ENCODE results near the gene PER3. TPM values are rescaled to one million over a fixed set of nuclear protein-coding genes. Genes with fewer than 3 reads are reported as not detected.

The PER3 gene
- total RNA-seq, 2 experiments from 2014 or later, result 3.2 to 4.1 TPM

- no peak for ATAC-seq
- H3K9me3 Mint-ChIP-seq (ENCODE audit: low read depth), result no peaks in the 10 kb centered on the region
- CTCF ChIA-PET, result interaction anchor here (5.5 to 6.2 kb wide), 2 partner anchors 8 to 93 kb away, joined by 40 read pairs; no protein-coding TSS in a partner anchor
- no peak for DNase-seq
- H3K27me3 Mint-ChIP-seq, result peaks cover 15% of the 10 kb centered on the region
- no peaks in the 10 kb centered on the region for H3K4me1 Mint-ChIP-seq
- H3K36me3 Mint-ChIP-seq, result no peaks in the 10 kb centered on the region
- H3K4me3 Mint-ChIP-seq, result no peak overlapping the region
- no peak overlapping the region for H3K27ac Mint-ChIP-seq
Observed at GRCh38 chr1:7761103-7761502, 23.0 kb upstream of the PER3 start.

GRCh38 chr1:7767176-7767575 lies 16.9 kb upstream of the PER3 start:
- CTCF ChIA-PET, result interaction anchor here (2.7 to 4.8 kb wide), 3 partner anchors 14 to 100 kb away, joined by 9 to 22 read pairs (median 18); no protein-coding TSS in a partner anchor
- Mint-ChIP-seq H3K27ac (no peak overlapping the region), H3K36me3 (peaks cover 3% of the 10 kb centered on the region), H3K9me3 (ENCODE audit: low read depth) (no peaks in the 10 kb centered on the region), H3K27me3 (peaks cover 45% of the 10 kb centered on the region), H3K4me3 (no peak overlapping the region), H3K4me1 (peaks cover 15% of the 10 kb centered on the region)
- no peak for DNase-seq
- no peak for ATAC-seq

- no peak for DNase-seq
- H3K27me3 Mint-ChIP-seq, result peaks cover 36% of the 10 kb centered on the region
- H3K27ac Mint-ChIP-seq, result no peak overlapping the region
- no peaks in the 10 kb centered on the region for H3K9me3 Mint-ChIP-seq (ENCODE audit: low read depth)
- no peak overlapping the region for H3K4me3 Mint-ChIP-seq
- CTCF ChIA-PET, result interaction anchor here (1.0 to 4.8 kb wide), 4 partner anchors 15 to 101 kb away, joined by 3 to 22 read pairs (median 14); no protein-coding TSS in a partner anchor
- H3K4me1 Mint-ChIP-seq, result peaks cover 28% of the 10 kb centered on the region
- H3K36me3 Mint-ChIP-seq, result peaks cover 10% of the 10 kb centered on the region
- ATAC-seq, result no peak
Observed at GRCh38 chr1:7768583-7768982, 15.5 kb upstream of the PER3 start.

GRCh38 chr1:7769673-7770412 lies 14.2 kb upstream of the PER3 start:
- CTCF ChIA-PET, result interaction anchor here (3.6 to 4.8 kb wide), 2 partner anchors 17 to 103 kb away, joined by 18 to 22 read pairs; no protein-coding TSS in a partner anchor
- Mint-ChIP-seq H3K27me3 (peaks cover 35% of the 10 kb centered on the region), H3K27ac (no peak overlapping the region), H3K9me3 (ENCODE audit: low read depth) (no peaks in the 10 kb centered on the region), H3K36me3 (peaks cover 18% of the 10 kb centered on the region), H3K4me3 (peak overlapping the region; percentile 16), H3K4me1 (peaks cover 32% of the 10 kb centered on the region)
- ATAC-seq, result no peak
- DNase-seq, result no peak

- Mint-ChIP-seq H3K36me3 (peaks cover 19% of the 10 kb centered on the region), H3K27me3 (peaks cover 35% of the 10 kb centered on the region), H3K4me3 (peak overlapping the region; percentile 83), H3K9me3 (ENCODE audit: low read depth) (no peaks in the 10 kb centered on the region), H3K4me1 (peaks cover 34% of the 10 kb centered on the region), H3K27ac (peak overlapping the region; percentile 82)
- ATAC-seq (peak; percentile 3), DNase-seq (no peak)
- CTCF ChIA-PET, result interaction anchor here (1.7 kb wide), 1 partner anchor 18 kb away, joined by 11 read pairs; no protein-coding TSS in a partner anchor
Observed at GRCh38 chr1:7770669-7770996, 13.5 kb upstream of the PER3 start.

GRCh38 chr1:7770997-7771822 lies 12.9 kb upstream of the PER3 start, which contains the start of gene VAMP3:
TSS of gene VAMP3 (plus strand) at chr1:7771296. CDS start at chr1:7771384, 88 bp downstream.
- H3K4me1 Mint-ChIP-seq, result peaks cover 35% of the 10 kb centered on the region

GRCh38 chr1:7771823-7772299 lies 12.2 kb upstream of the PER3 start:
- peak overlapping the region; percentile 83 for H3K4me3 Mint-ChIP-seq
- peaks cover 27% of the 10 kb centered on the region for H3K27me3 Mint-ChIP-seq
- no peaks in the 10 kb centered on the region for H3K9me3 Mint-ChIP-seq (ENCODE audit: low read depth)
- CTCF ChIA-PET, result interaction anchor here (1.4 to 1.7 kb wide), 3 partner anchors 13 to 103 kb away, joined by 3 to 11 read pairs (median 6); no protein-coding TSS in a partner anchor
- H3K4me1 Mint-ChIP-seq, result peaks cover 35% of the 10 kb centered on the region
- peak overlapping the region; percentile 83 for H3K27ac Mint-ChIP-seq
- no peak for ATAC-seq
- peaks cover 23% of the 10 kb centered on the region for H3K36me3 Mint-ChIP-seq
- no peak for DNase-seq

More at GRCh38 chr1:7770997-7771822, 12.9 kb upstream of the PER3 start, which contains the start of gene VAMP3:
- Mint-ChIP-seq H3K27ac (peak within 1 kb of the TSS; percentile 83), H3K36me3 (peaks cover 19% of the 10 kb centered on the region), H3K4me3 (peak within 1 kb of the TSS; percentile 83), H3K9me3 (ENCODE audit: low read depth) (no peaks in the 10 kb centered on the region), H3K27me3 (peaks cover 32% of the 10 kb centered on the region)
- ATAC-seq (peak; percentile 94), DNase-seq (peak; percentile 90)
- CTCF ChIA-PET, result interaction anchor here (1.4 to 1.7 kb wide), 3 partner anchors 14 to 102 kb away, joined by 3 to 11 read pairs (median 6); no protein-coding TSS in a partner anchor

- DNase-seq, result no peak
- peaks cover 36% of the 10 kb centered on the region for H3K36me3 Mint-ChIP-seq
- no peak for ATAC-seq
- no peak overlapping the region for H3K27ac Mint-ChIP-seq
- H3K27me3 Mint-ChIP-seq, result no peaks in the 10 kb centered on the region
- peaks cover 36% of the 10 kb centered on the region for H3K4me1 Mint-ChIP-seq
- H3K9me3 Mint-ChIP-seq (ENCODE audit: low read depth), result no peaks in the 10 kb centered on the region
- CTCF ChIA-PET, result no interaction called here
- no peak overlapping the region for H3K4me3 Mint-ChIP-seq
Observed at GRCh38 chr1:7777591-7777990, 6.5 kb upstream of the PER3 start.

GRCh38 chr1:7778133-7778628 lies 5.9 kb upstream of the PER3 start:
- peaks cover 37% of the 10 kb centered on the region for H3K4me1 Mint-ChIP-seq
- H3K36me3 Mint-ChIP-seq, result peaks cover 33% of the 10 kb centered on the region
- no peak for ATAC-seq
- DNase-seq, result no peak
- H3K4me3 Mint-ChIP-seq, result no peak overlapping the region
- CTCF ChIA-PET, result no interaction called here
- H3K9me3 Mint-ChIP-seq (ENCODE audit: low read depth), result no peaks in the 10 kb centered on the region
- no peak overlapping the region for H3K27ac Mint-ChIP-seq
- H3K27me3 Mint-ChIP-seq, result no peaks in the 10 kb centered on the region

GRCh38 chr1:7780976-7781375 lies 3.1 kb upstream of the PER3 start:
- peaks cover 8% of the 10 kb centered on the region for H3K27me3 Mint-ChIP-seq
- ATAC-seq (no peak), DNase-seq (no peak)
- H3K36me3 Mint-ChIP-seq, result peaks cover 20% of the 10 kb centered on the region
- H3K9me3 Mint-ChIP-seq (ENCODE audit: low read depth), result no peaks in the 10 kb centered on the region
- CTCF ChIA-PET, result no interaction called here
- peaks cover 29% of the 10 kb centered on the region for H3K4me1 Mint-ChIP-seq
- H3K4me3 Mint-ChIP-seq, result no peak overlapping the region
- no peak overlapping the region for H3K27ac Mint-ChIP-seq

GRCh38 chr1:7781501-7781900 lies 2.6 kb upstream of the PER3 start:
- H3K27me3 Mint-ChIP-seq, result peaks cover 8% of the 10 kb centered on the region
- H3K9me3 Mint-ChIP-seq (ENCODE audit: low read depth), result no peaks in the 10 kb centered on the region
- peaks cover 29% of the 10 kb centered on the region for H3K4me1 Mint-ChIP-seq
- CTCF ChIA-PET, result no interaction called here
- DNase-seq, result no peak
- H3K4me3 Mint-ChIP-seq, result peak overlapping the region; percentile 46
- peaks cover 17% of the 10 kb centered on the region for H3K36me3 Mint-ChIP-seq
- no peak for ATAC-seq
- H3K27ac Mint-ChIP-seq, result peak overlapping the region; percentile 44

GRCh38 chr1:7781923-7782495 lies 2.1 kb upstream of the PER3 start:
- peaks cover 8% of the 10 kb centered on the region for H3K27me3 Mint-ChIP-seq
- CTCF ChIA-PET, result no interaction called here
- H3K4me1 Mint-ChIP-seq, result peaks cover 29% of the 10 kb centered on the region
- peak overlapping the region; percentile 46 for H3K4me3 Mint-ChIP-seq
- no peaks in the 10 kb centered on the region for H3K9me3 Mint-ChIP-seq (ENCODE audit: low read depth)
- H3K27ac Mint-ChIP-seq, result peak overlapping the region; percentile 73
- ATAC-seq, result no peak
- DNase-seq, result no peak
- H3K36me3 Mint-ChIP-seq, result peaks cover 15% of the 10 kb centered on the region
